Omental fat pad (tissue), 4 donors: ENCODE data around the gene PIGV. TPM values are rescaled to one million over a fixed set of nuclear protein-coding genes. Genes with fewer than 3 reads are reported as not detected.

Experiments
- ATAC-seq: fragments of 150-250 bp; one replicate; pipeline ENCODE4 v1.9.1; 2016; ENCODE audit warnings: mild to moderate bottlenecking, moderate library complexity; ENCODE audit not compliant: low FRiP score
- DNase-seq: peaks from one replicate; pipeline ENCODE4 v3.0.0-alpha.2; 2019; ENCODE audit warnings: low spot score
- CTCF ChIP-seq, 3 donors: fragments of 450-650 bp; IDR thresholded peaks; one replicate each; pipeline ENCODE4 v1.5.1; 2016 to 2017; ENCODE audit warnings: antibody characterized with exemption in 3 of 3, mild to moderate bottlenecking in 3 of 3, moderate library complexity in 2 of 3
- total RNA-seq, 4 donors: library from RNA; depleted of rRNA; stranded (reverse); fragments of >200 nt; gene quantifications; one replicate each; pipeline ENCODE4 v1.1.0, GENCODE V29; 2016

The PIGV gene
- total RNA-seq, 4 donors from 2014 or later = 7.9 to 17.1 (median 16.5) TPM

- DNase-seq (no peak), ATAC-seq (no peak)
- no peak for TF ChIP-seq CTCF (IDR thresholded peaks at IDR 0.05)
These were observed 29.4 kb upstream of the PIGV start for GRCh38 chr1:26758358-26758757.

GRCh38 chr1:26759531-26759930 is 28.2 kb upstream of the PIGV start:
- TF ChIP-seq CTCF (IDR thresholded peaks at IDR 0.05) = no peak
- no peak for DNase-seq
- ATAC-seq = no peak

- no peak for DNase-seq
- ATAC-seq = no peak
- no peak for TF ChIP-seq CTCF (IDR thresholded peaks at IDR 0.05)
These were observed 26.5 kb upstream of the PIGV start for GRCh38 chr1:26761217-26761616.

- ATAC-seq (no peak), DNase-seq (no peak)
- TF ChIP-seq CTCF (IDR thresholded peaks at IDR 0.05) = no peak
These were observed 20.0 kb upstream of the PIGV start for GRCh38 chr1:26767714-26768113.

GRCh38 chr1:26768755-26769154 is 19.0 kb upstream of the PIGV start:
- DNase-seq (no peak), ATAC-seq (no peak)
- TF ChIP-seq CTCF (IDR thresholded peaks at IDR 0.05) = no peak

- DNase-seq = no peak
- peak; percentile 52 for ATAC-seq
- TF ChIP-seq CTCF (IDR thresholded peaks at IDR 0.05) = no peak
These were observed 16.5 kb upstream of the PIGV start for GRCh38 chr1:26771285-26771642.

- ATAC-seq (peak; percentile 92), DNase-seq (no peak)
- TF ChIP-seq CTCF (IDR thresholded peaks at IDR 0.05) = no peak
These were observed 16.0 kb upstream of the PIGV start for GRCh38 chr1:26771643-26772321.
